NCI-H460 (cell line): ENCODE measurements around the gene DLAT. TPM values are rescaled to one million over a fixed set of nuclear protein-coding genes. Genes with fewer than 3 reads are reported as not detected.
A peak's percentile ranks its signal among the peaks of the same experiment; 100 is the strongest.
"Not testable (repeated sequence)": the region's sequence is repeated elsewhere in the genome, so short reads cannot be mapped to it uniquely, and the experiment has no call there.

Source experiments
- DNase-seq: peaks from one replicate; pipeline ENCODE4 v3.0.0-alpha.2; 2016; ENCODE audit warnings: low read depth; ENCODE audit errors: extremely low read depth
- total RNA-seq: library from RNA; depleted of rRNA; stranded (reverse); fragments of >200 nt; shearing (Covaris generic); gene quantifications from 2 replicates; pipeline ENCODE4 v1.2.3, GENCODE V29; 2014

The DLAT gene
- total RNA-seq, 1 experiment from 2014 or later = 59.1 TPM

DNA sequence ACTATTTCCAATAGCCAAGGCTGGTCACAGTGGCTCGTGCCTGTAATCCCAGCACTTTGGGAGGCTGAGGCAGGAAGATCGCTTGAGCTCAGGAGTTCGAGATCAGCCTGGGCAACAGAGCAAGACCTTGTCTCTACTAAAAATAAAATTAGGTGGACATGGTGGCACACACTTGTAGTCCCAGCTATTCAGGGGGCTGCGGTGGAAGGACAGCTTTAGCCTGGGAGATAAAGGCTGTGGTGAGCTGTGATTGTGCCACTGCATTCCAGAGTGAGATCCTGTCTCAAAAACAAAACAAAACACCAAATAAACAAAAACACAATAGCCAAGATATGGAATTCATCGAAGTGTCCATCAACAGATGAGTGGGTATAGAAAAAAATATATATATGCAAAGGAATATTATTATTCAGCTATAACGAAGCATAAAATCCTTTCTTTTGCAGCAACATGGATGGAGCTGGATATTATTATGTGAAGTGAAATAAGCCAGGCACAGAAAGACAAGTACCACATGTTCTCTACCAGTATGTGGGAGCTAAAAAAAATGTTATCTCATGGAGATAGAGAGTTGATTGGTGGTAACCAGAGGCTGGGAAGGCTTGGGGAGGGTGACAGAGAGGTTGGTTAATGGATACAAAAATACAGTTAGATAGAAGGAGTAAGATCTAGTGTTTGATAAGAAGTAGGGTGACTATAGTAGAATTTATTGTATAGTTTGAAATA lies 22.6 kb upstream of the DLAT start:
- no peak for DNase-seq

DNA sequence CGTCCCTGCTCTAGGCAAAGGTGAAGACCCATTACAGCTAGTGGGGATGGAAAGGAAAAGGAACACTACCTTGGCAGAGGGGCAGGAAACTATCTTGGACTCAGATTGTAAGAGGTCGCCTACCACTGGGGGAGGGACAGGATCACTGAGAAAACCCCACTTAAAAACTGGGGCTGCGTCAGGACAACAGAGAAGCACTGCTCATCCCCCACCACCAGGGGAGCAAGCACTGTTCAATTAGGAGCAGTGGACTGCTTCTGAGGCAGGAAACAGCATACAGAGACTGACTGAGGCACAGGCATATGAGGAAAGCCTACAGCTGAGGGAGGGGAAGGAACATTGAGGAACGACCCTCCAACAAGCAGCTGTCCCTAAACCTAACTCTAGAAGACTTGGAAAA lies 20.8 kb upstream of the DLAT start:
- no peak for DNase-seq

DNA sequence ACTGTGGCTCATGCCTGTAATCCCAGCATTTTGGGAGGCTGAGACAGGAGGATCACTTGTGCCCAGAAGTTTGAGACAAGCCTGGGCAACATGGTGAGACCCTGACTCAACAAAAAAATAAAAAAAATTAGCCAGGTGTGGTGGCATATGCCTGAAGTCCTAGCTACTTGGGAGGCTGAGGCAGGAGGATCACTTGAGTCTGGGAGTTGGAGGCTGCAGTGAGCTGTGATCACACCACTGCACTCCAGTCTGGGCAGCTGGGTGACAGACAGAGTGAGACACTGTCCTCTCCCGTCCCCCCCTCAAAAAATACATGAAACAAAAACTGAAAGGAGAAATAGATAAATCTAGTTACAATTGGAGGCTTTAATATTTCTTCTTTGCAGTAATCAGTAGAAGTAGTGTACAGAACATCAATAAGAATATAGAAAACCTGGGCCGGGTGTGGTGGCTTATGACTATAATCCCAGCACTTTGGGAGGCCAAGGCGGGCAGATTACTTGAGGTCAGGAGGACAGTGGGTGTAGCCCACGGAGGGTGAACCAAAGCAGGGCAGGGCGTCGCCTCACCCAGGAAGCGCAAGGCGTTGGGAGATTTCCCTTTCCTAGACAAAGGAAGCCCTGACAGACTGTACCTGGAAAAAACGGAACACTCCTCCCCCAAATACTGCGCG lies 19.6 kb upstream of the DLAT start:
- no peak for DNase-seq

DNA sequence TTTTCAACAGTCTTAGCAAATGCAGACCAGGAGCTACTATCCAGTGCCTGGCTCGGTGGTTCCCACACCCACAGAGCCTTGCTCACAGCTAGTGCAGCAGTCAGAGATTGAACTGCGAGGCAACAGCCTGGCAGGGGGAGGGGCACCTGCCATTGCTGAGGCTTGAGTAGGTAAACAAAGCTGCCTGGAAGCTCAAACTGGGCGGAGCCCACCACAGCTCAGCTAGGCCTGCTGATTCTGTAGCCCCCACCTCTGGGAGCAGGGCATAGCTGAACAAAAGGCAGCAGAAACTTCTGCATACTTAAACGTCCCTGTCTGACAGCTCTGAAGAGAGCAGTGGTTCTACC lies 19.1 kb upstream of the DLAT start:
- not testable (repeated sequence) for DNase-seq

DNA sequence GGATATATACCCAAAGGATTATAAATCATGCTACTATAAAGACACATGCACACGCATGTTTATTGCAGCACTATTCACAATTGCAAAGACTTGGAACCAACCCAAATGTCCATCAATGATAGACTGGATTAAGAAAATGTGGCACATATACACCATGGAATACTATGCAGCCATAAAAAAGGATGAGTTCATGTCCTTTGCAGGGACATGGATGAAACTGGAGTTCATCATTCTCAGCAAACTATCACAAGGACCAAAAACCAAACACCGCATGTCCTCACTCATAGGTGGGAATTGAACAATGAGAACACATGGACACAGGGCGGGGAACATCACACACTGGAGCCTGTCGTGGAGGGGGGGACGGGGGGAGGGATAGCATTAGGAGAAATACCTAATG lies 13.8 kb upstream of the DLAT start:
- not testable (repeated sequence) for DNase-seq

DNA sequence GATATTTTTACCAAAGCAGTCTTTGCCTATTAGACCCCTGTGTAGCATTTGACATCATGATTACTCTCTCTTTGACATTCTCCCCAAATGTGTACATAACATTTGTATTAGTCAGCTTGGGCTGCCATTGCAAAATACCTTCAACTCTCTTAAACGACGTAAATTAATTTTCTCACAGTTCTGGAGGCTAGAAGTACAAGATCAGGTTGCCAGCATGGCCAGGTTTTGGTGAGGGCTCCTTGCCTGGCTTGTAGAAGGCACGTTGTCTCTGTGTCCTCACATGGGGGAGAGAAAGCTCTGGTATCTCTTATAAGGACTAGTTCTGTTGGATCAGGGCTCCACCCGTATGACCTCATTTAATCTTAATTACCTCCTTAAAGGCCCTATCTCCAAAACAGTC lies 12.3 kb upstream of the DLAT start:
- DNase-seq = peak; percentile 13

DNA sequence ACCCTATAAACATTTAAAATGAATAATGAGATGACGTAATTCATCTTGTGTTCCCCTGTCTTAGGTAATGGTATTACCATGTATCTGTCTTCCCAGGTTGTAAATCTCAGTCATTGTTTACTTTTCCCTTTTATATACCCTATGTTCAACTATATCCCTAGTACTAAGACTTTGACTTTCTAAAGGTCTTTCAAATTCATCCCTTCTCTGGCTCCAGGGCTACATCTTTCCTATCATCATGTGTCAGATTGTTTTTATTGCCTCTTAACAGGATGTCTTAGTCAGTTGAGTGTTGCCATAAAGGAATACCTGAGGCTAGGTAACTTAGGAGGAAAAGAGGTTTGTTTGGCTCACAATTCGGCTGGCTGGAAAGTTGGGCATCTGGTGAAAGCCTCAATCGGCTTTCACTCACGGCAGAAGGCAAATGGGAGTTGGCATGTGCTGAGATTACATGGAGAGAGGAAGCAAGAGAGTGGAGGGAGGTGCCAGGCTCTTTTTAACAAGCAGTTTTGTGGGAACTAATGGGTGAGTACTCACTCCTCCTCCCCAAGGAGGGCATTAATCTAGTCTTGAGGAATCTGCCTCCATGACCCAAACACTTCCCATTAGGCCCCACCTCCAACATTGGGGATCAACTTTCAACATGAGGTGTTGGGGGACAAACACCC lies 11.6 kb upstream of the DLAT start:
- DNase-seq = no peak

DNA sequence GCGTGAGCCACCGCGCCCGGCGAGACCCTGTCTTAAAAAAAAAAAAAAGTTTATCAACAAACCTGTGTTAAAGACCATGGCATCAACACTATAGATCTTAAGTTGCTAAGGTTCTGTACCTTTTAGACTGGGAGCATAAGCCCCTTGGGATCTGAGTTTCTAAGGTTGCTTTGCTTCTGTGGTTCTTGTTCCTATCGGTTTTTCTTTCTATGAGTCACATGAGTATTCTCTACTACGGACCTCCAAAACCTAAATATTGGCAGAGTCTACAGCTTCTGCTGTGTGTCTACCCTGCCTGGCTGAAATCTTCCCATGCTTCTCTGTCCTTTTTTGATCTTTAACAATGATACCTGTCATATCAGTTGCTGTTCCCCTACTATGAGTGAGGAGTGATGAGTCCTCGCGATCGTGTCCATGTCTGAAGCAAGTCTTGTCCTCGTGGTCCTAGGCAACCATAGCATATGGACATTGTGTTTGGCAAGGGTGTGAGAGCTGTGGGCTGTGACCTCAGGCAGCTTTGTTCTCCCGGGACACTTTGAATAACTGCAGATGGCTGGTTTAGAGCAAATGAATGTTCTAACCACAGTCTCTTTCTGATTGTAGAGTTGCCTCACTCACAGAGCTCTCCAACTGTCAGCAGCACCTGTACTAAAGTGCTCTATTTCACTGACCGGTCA lies 9.0 kb upstream of the DLAT start:
- no peak for DNase-seq

DNA sequence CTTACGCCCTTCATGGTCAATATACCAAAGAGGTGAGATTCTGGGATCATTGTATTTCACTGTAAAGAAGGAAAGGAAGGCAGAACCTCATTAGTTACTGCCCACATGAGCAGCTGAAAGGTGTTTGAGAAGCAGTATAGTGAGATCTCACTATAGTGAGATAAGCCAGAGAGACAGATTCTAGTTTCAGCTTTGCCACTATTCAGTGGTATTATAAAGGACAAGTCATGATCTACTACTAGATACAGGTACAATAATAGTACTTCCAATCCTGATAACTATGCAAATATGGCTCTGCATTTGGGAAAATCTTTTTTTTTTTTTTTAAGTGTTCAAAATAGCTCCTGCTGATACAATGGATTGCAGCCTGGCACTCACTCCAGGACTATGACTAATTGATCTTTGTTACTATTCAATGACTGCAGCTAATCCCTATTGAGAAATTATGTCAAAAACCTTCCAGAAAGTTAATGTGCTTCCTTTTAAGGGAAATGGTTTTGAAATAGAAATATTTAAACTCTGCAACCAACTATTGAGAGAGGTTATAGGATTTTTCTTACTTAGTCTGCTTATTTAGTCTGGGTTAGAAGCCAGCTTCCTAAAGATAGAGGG lies 8.3 kb upstream of the DLAT start:
- DNase-seq = no peak

DNA sequence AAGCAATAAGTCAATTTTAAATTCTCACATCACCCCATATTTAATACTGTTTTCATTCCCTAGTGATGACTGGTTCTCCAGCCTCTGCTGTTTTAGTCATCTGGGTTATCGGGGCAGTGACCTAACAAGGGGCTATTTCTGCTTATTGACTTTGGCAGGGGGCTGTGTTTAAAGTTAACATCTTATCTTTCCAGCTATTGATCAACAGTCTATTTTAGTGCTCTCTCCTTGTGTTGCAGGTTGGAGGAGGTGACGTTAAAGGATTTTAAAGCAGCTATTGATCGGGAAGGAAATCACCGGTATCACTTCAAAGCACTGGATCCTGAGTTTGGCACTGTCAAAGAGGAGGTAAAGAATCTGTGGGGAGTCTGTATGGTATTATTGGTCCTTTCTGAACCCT lies 7.7 kb upstream of the DLAT start:
- no peak for DNase-seq

DNA sequence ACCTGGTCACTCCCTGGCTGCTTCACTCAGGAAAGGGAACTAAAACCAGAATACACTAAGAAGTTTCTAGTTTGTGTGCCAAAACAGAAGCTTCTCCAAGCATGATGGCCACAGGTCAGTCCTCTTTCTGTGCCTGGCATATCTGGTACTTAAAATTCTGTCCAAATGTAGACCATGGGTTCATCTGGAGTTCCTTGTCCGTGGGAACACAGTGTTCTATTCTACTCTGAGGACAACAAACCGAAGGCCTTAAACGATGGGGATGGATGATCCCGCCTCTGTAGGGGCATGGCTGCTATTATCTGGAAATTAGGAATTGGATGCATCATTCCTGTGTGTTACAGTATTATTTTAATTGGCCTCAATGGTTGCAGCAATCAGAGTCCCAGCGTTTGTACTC lies 6.1 kb upstream of the DLAT start:
- no peak for DNase-seq

DNA sequence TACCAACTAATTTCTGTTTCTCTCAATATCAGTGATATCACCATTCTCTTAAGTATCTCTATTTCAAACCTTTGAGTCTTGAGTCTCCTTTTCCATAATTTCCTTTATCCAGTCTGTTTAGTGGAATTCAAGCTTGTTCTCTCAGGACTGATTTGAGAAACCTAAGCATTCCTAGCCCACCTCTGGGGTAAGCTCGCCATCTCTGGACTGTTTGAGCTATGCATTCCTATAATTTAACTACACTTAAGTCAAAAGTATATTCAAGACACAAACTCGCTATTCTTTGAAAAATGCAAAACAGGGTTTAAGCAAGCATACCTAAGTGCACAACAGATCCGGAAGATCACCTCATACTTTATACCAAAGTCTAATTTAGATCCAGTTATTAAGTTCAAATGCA lies 2.1 kb upstream of the DLAT start:
- DNase-seq = no peak

DNA sequence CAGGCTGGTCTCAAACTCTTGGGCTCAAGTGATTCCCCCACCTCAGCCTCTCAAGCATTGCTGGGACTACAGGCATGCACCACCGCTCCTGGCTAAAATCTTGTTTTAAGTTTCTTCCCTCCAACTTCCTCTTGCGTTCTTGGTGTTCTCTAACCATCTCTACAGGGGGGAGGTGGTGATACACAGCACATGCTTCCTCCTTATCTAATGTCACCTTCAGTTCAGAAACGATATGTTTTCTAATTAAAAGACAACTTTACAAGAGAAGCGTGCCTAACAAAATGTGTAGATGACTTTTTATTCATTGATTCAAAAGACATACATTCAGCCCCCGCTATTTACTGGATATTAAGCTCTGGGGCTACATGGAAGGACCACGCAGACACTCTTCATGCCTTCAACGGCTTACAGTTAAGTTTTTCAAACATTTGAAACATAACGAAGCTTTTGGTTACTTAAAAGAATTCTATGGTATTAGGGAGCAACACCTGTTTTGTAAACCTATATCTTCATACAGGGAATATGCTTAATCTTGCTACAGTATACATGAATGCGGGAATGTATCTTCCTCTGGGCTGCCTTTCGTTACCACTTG lies 933 bp upstream of the DLAT start:
- no peak for DNase-seq

DNA sequence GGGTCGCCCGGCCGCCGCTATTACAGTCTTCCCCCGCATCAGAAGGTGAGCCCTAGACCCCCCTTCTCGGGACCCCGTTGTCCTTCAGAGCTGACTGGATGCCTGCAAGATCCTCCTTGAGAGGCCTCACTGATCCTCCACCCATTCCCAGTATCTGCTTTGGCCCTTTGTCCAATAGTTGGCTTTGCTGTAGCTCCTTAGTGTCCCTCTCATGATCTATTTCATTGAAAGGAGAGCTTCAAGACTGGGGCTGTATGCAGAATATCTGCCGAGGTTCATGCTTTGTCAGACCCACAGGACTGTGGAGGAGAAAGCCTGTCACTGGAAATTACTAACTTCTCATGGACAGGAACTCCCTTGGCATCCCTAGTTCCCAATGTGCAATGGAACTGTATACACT lies 499 bp downstream of the DLAT start:
- no peak for DNase-seq

DNA sequence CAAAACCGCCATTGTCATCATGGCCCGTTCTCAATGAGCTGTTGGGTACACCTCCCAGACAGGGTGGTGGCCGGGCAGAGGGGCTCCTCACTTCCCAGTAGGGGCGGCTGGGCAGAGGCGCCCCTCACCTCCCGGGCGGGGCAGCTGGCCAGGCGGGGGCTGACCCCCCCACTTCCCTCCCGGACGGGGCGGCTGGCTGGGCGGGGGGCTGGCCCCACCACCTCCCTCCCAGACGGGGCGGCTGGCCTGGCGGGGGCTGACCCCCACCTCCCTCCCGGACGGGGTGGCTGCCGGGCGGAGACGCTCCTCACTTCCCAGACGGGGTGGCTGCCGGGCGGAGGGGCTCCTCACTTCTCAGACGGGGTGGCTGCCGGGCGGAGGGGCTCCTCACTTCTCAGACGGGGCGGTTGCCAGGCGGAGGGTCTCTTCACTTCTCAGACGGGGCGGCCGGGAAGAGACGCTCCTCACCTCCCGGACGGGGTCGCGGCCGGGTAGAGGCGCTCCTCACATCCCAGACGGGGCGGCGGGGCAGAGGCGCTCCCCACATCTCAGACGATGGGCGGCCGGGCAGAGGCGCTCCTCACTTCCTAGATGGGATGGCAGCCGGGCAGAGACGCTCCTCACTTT lies 1.7 kb downstream of the DLAT start:
- not testable (repeated sequence) for DNase-seq

DNA sequence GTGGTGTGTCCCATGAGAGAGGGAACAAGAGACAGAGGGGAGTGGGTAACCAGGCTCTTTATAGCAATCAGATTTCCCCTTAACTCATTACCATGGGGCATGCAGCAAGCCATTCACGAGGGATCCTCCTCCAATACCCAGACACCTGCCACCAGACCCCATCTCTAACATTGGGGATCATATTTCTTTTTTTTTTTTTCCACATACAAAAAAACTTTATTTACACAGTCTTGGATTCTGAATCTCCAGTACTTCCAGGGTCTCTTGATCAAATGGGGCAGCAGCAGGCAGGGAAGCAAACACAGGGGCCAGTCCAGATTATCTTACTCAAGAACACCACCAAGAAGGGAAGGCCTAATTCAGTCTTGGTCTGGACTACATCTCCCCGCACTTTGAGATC lies 4.3 kb downstream of the DLAT start:
- DNase-seq = no peak

DNA sequence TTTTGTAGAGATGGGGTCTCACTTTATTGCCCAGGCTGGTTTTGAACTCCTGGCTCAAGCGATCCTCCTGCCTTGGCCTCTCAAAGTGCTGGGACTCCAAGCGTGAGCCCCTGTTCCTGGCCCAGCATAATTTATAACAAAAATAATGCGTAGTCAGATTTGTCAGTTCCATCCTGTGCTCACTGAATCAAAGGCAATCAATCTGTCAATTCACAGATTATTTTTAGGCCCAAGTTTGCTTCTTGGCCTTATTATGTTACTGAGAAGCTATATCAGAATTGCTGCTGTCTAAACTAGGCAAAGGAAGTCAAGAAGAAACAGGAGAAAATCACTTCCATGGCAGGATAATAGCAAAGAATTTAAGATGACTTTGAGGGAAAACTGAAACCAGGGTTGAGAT lies 8.7 kb downstream of the DLAT start:
- DNase-seq = no peak

DNA sequence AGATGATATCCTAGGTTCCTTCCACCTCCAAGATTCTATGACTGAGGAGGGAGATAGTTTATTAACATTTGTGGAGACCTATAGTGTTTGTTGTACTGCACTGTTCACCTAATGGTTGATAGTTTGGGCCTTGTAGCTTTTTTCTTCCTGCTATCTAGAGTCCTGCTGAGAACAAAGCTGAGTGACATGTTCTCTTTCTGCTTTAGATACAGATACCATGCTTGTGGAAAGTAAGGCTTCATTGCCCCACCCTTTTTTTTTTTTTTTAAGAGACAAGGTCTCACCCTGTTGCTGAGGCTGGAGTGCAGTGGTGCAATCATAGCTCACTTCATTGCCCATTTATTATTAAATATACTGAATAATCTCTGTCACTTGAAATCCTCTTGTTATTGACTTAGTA lies 12.3 kb downstream of the DLAT start:
- no peak for DNase-seq

DNA sequence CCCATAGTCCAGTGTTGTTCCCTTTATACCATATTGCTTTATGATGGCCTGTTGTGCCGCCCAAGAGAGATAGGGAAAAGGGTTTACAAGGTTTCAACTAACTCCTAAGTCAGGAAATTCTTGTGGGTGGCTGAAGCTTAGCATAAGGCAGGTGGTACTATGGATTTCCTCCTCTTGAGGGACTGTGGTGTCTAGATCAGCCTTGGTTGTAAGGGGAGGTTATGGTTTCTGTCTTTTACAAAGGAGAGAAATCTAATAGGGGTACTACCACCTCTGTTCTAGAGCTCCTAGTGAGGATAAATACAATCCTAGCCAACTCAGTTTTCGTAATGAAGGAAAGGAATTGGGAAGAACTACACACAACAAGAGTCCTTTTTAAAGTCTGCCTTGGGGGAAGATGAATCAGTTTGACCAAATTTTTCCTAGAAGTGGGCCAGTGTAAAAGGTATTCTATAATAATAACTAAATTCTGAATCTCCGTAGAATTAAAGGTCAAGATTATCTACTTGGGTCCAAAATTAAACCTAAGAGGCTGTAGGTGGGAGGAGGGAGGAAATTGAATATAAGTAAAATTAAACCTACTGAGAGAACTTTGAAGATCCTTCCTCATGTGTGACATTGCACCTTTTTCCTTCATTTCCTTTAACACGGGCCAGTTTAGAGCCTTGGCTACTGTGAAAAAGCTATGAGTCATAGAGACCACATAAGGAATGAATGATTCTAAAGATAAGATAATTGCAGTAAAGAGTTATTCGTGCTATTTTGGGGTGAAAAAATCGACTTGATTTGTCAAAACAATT lies 17.2 kb downstream of the DLAT start:
- DNase-seq = no peak

DNA sequence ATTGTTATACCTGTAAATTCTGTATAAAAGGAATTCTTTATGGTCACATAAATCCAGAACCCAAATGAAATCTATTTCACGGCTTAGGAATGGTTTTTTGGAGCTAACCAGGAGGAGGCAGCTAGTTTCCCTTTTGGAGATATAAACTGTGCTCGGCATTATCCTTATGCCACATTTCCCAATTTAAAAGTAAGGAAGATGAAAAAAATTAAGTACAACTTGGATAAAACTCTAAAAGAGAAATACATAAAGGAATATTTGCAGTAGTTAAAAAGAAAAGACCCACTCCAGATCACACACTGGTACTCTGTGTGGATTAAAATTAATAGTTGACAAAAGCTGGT lies 17.7 kb downstream of the DLAT start:
- no peak for DNase-seq
